Measurements from ENCODE around the gene HHEX. TPM values are rescaled to one million over a fixed set of nuclear protein-coding genes. Genes with fewer than 3 reads are reported as not detected.

Gene HHEX
- total RNA-seq, 1 experiment from 2014 or later: 11.0 TPM

- H3K9me2 ChIP-seq (ENCODE audit: insufficient read depth): no peaks in the 10 kb centered on the region
- DNase-seq (ENCODE audit: low read depth, low spot score) (no peak), ATAC-seq (no peak; the same call in 1 of the 2 replicates)
- intact Hi-C loops (cut with micrococcal nuclease): no loop called here
- no peaks in the 10 kb centered on the region; the same call in 1 of the 2 replicates for H3K79me2 ChIP-seq (ENCODE audit: insufficient read depth, low read length)
- no peaks in the 10 kb centered on the region for H3K27me3 ChIP-seq (ENCODE audit: insufficient read depth, low read length)
- RAD21 ChIA-PET (ENCODE audit: low non-redundant PET in 1 of 2, low total read pairs in 2 of 2, uncharacterized antibody in 2 of 2, unreplicated experiment in 2 of 2): no interaction called here
- CTCF ChIA-PET: no interaction called here
- no peak overlapping the region for H3K9ac ChIP-seq (ENCODE audit: low read length)
- H3K4me3 ChIP-seq (replicated peaks in 1 of 2; ENCODE audit: low read depth in 1 of 2, low read length in 2 of 2): no peak overlapping the region
- H3K4me1 ChIP-seq (ENCODE audit: control insufficient read depth in 1 of 2, insufficient read depth in 2 of 2, low read length in 2 of 2): no peaks in the 10 kb centered on the region
- H4K20me1 ChIP-seq (ENCODE audit: insufficient read depth): no peaks in the 10 kb centered on the region
- H3K4me2 ChIP-seq (ENCODE audit: low read length): no peak overlapping the region
- BruUV-seq (replicated peaks): no TSS peak
- no peak overlapping the region for H2AFZ ChIP-seq (ENCODE audit: low read depth, low read length, poor library complexity, severe bottlenecking)
- no peak overlapping the region for H3K27ac ChIP-seq (ENCODE audit: low read depth, low read length)
- POLR2A ChIA-PET: no interaction called here
- H3K36me3 ChIP-seq (ENCODE audit: control insufficient read depth in 1 of 2, insufficient read depth in 2 of 2, low read length in 2 of 2): peaks cover 0 to 7% of the 10 kb centered on the region in 2 experiments; a peak in 1 of 4 replicates
- H3K9me3 ChIP-seq (ENCODE audit: control insufficient read depth in 1 of 2, insufficient read depth in 1 of 2, low read depth in 1 of 2, low read length in 2 of 2): no peaks in the 10 kb centered on the region
- TF ChIP-seq RAD21 (IDR thresholded peaks at IDR 0.05; ENCODE audit: low read depth) (no peak), ZNF274 (IDR thresholded peaks at IDR 0.05; ENCODE audit: low read depth, low read length) (no peak), ELF1 (IDR thresholded peaks at IDR 0.05; ENCODE audit: borderline replicate concordance, low read depth) (no peak), POLR2AphosphoS5 (IDR thresholded peaks at IDR 0.05; ENCODE audit: low read depth, low read length) (no peak), CEBPB (IDR thresholded peaks at IDR 0.05; ENCODE audit: low read depth) (no peak), MAX (IDR thresholded peaks at IDR 0.05) (no peak), SP1 (IDR thresholded peaks at IDR 0.05; ENCODE audit: low read depth) (no peak), EGR1 (IDR thresholded peaks at IDR 0.05; ENCODE audit: low read depth) (no peak), JUND (IDR thresholded peaks at IDR 0.05) (no peak), CTCF (IDR thresholded peaks at IDR 0.05 in 2 of 3, conservative IDR thresholded peaks at IDR 0.05 in 1 of 3; ENCODE audit: borderline replicate concordance in 1 of 3, insufficient read depth in 1 of 3, low read depth in 2 of 3, low read length in 2 of 3) (no peak), SIN3A (IDR thresholded peaks at IDR 0.05; ENCODE audit: low read depth) (no peak)
Observed at GRCh38 chr10:92696606-92697383, 7.0 kb downstream of the HHEX start.
